Measurements from ENCODE around the gene RHBG.
"Not testable (repeated sequence)": the region's sequence is repeated elsewhere in the genome, so short reads cannot be mapped to it uniquely, and the experiment has no call there.

DNA sequence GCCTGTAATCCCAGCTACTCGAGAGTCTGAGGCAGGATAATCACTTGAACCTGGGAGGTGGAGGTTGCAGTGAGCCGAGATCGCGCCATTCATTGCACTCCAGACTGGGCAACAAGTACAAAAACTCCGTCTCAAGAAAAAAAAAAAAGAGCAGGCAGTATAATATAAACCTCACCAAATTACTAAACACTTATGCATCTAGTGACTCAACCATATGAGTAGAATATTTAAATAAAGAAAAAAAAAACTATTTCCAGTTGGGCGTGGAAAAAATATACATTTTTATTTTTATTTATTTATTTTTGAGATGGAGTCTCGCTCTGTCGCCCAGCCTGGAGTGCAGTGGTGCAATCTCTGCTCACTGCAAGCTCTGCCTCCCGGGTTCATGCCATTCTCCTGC, 45.8 kb upstream of the RHBG start:
- TF ChIP-seq, protein P1, sequence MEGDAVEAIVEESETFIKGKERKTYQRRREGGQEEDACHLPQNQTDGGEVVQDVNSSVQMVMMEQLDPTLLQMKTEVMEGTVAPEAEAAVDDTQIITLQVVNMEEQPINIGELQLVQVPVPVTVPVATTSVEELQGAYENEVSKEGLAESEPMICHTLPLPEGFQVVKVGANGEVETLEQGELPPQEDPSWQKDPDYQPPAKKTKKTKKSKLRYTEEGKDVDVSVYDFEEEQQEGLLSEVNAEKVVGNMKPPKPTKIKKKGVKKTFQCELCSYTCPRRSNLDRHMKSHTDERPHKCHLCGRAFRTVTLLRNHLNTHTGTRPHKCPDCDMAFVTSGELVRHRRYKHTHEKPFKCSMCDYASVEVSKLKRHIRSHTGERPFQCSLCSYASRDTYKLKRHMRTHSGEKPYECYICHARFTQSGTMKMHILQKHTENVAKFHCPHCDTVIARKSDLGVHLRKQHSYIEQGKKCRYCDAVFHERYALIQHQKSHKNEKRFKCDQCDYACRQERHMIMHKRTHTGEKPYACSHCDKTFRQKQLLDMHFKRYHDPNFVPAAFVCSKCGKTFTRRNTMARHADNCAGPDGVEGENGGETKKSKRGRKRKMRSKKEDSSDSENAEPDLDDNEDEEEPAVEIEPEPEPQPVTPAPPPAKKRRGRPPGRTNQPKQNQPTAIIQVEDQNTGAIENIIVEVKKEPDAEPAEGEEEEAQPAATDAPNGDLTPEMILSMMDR (IDR thresholded peaks at IDR 0.05 in 2 of 3, conservative IDR thresholded peaks at IDR 0.05 in 1 of 3; ENCODE audit: borderline replicate concordance in 1 of 3, insufficient read depth in 1 of 3, low read depth in 2 of 3, low read length in 2 of 3), result not testable (repeated sequence)
- TF ChIP-seq SRF (IDR thresholded peaks at IDR 0.05; ENCODE audit: low read depth); ZFX (IDR thresholded peaks at IDR 0.05); REST (IDR thresholded peaks at IDR 0.05; ENCODE audit: low read depth); SIN3A (IDR thresholded peaks at IDR 0.05; ENCODE audit: low read depth); FOSL1 (IDR thresholded peaks at IDR 0.05; ENCODE audit: low read depth); POLR2A (IDR thresholded peaks at IDR 0.05; ENCODE audit: borderline replicate concordance, extremely low read depth, insufficient read depth, insufficient read length); EZH2 (IDR thresholded peaks at IDR 0.05): not testable (repeated sequence)
- TF ChIP-seq, protein P2, sequence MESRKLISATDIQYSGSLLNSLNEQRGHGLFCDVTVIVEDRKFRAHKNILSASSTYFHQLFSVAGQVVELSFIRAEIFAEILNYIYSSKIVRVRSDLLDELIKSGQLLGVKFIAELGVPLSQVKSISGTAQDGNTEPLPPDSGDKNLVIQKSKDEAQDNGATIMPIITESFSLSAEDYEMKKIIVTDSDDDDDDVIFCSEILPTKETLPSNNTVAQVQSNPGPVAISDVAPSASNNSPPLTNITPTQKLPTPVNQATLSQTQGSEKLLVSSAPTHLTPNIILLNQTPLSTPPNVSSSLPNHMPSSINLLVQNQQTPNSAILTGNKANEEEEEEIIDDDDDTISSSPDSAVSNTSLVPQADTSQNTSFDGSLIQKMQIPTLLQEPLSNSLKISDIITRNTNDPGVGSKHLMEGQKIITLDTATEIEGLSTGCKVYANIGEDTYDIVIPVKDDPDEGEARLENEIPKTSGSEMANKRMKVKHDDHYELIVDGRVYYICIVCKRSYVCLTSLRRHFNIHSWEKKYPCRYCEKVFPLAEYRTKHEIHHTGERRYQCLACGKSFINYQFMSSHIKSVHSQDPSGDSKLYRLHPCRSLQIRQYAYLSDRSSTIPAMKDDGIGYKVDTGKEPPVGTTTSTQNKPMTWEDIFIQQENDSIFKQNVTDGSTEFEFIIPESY (IDR thresholded peaks at IDR 0.05; ENCODE audit: extremely low read depth, insufficient replicate concordance, low read length), result not testable (repeated sequence)
